ENCODE data around the gene TOR4A. TPM values are rescaled to one million over a fixed set of nuclear protein-coding genes. Genes with fewer than 3 reads are reported as not detected.

TOR4A gene
- total and polyA plus RNA-seq, 9 of the 15 experiments (the other 6 are each of a cell fraction or from before 2014, with no cell fraction given) = 3.9 to 49.2 (median 8.8) TPM

- TF ChIP-seq ARID2 (IDR thresholded peaks at IDR 0.05) (peak; percentile 28; the same call in 1 of the 2 replicates), ZNF586 (CRISPR knock-in tag; conservative IDR thresholded peaks at IDR 0.05) (no peak), FOXK2 (conservative IDR thresholded peaks at IDR 0.05 in 1 of 2, IDR thresholded peaks at IDR 0.05 in 1 of 2; ENCODE audit: low read depth in 2 of 2) (peak; percentile 58 to 59; a peak in 2 of 4 replicates), ZNF24 (IDR thresholded peaks at IDR 0.05) (no peak), PKNOX1 (IDR thresholded peaks at IDR 0.05) (peak; percentile 88), HLTF (IDR thresholded peaks at IDR 0.05) (peak; percentile 98), ZFP36 (IDR thresholded peaks at IDR 0.05; ENCODE audit: low read depth, low read length, partially characterized antibody) (peak; percentile 39), CREB5 (CRISPR knock-in tag; IDR thresholded peaks at IDR 0.05) (no peak), LEF1 (IDR thresholded peaks at IDR 0.05) (peak; percentile 88), SRSF3 (IDR thresholded peaks at IDR 0.05; ENCODE audit: insufficient read depth, low read length) (no peak), ATF2 (CRISPR knock-in tag; IDR thresholded peaks at IDR 0.05) (no peak), AFF4 (CRISPR knock-in tag; IDR thresholded peaks at IDR 0.05) (0 out of 2 replicates have a peak, but pooled peaks have one; percentile 25), NCOR1 (IDR thresholded peaks at IDR 0.05) (peak; percentile 85), NBN (IDR thresholded peaks at IDR 0.05; ENCODE audit: low read depth) (peak; percentile 88), MAZ (CRISPR knock-in tag; conservative IDR thresholded peaks at IDR 0.05 in 1 of 2, IDR thresholded peaks at IDR 0.05 in 1 of 2) (0 out of 4 replicates have a peak, but pooled peaks have one; percentile 30 to 31), CC2D1A (IDR thresholded peaks at IDR 0.05) (0 out of 2 replicates have a peak, but pooled peaks have one; percentile 51), DACH1 (IDR thresholded peaks at IDR 0.05; ENCODE audit: partially characterized antibody) (no peak), STAG1 (CRISPR knock-in tag; IDR thresholded peaks at IDR 0.05; ENCODE audit: borderline replicate concordance) (no peak), GTF2B (IDR thresholded peaks at IDR 0.05; ENCODE audit: extremely low read depth, insufficient read length) (no peak)
These were observed 8.9 kb upstream of the TOR4A start (continued) for GRCh38 chr9:137268538-137269201.
